Sigmoid colon (tissue), 7 donors: ENCODE results near the gene RAI14. TPM values are rescaled to one million over a fixed set of nuclear protein-coding genes. Genes with fewer than 3 reads are reported as not detected.
"Not testable (repeated sequence)": the region's sequence is repeated elsewhere in the genome, so short reads cannot be mapped to it uniquely, and the experiment has no call there.

ENCODE experiments used
- DNase-seq: peaks from one replicate; pipeline ENCODE4 v3.0.0-alpha.2; 2019
- H3K27ac ChIP-seq, 4 donors: fragments of 200-600 bp; sonication (generic); one replicate each; pipeline ENCODE4 v1.5.1; 2016 to 2019; ENCODE audit warnings: mild to moderate bottlenecking in 1 of 4
- H3K27me3 ChIP-seq, 3 donors: fragments of 200-600 bp; sonication (generic); one replicate each; pipeline ENCODE4 v1.5.1; 2019; ENCODE audit warnings: mild to moderate bottlenecking in 1 of 3
- H3K36me3 ChIP-seq, 4 donors: fragments of 200-600 bp; sonication (generic); one replicate each; pipeline ENCODE4 v1.5.1; 2016 to 2019
- H3K4me1 ChIP-seq, 4 donors: fragments of 200-600 bp; sonication (generic); one replicate each; pipeline ENCODE4 v1.5.1; 2017 to 2019
- H3K4me3 ChIP-seq, 4 donors: fragments of 200-600 bp; sonication (generic); one replicate each; pipeline ENCODE4 v1.5.1; 2017 to 2019; ENCODE audit warnings: mild to moderate bottlenecking in 2 of 4, moderate library complexity in 1 of 4
- H3K9me3 ChIP-seq, 4 donors: fragments of 200-600 bp in 3 of 4; sonication (generic) in 3 of 4; one replicate each; pipeline versions ENCODE4 v1.5.1 to v1.6.1; 2013 to 2019
- EP300 ChIP-seq, 4 donors: sonication (generic); formaldehyde crosslinking; IDR thresholded peaks; one replicate each; pipeline ENCODE4 v1.6.1; 2017; ENCODE audit warnings: antibody characterized with exemption in 4 of 4
- POLR2A ChIP-seq, 2 donors: fragments of 450-650 bp; IDR thresholded peaks; one replicate each; pipeline ENCODE4 v1.6.1; 2016; ENCODE audit warnings: antibody characterized with exemption in 2 of 2, mild to moderate bottlenecking in 2 of 2, moderate library complexity in 2 of 2
- POLR2AphosphoS5 ChIP-seq, 4 donors: sonication (generic); formaldehyde crosslinking; IDR thresholded peaks; one replicate each; pipeline ENCODE4 v1.6.1; 2017; ENCODE audit warnings: antibody characterized with exemption in 4 of 4
- WGBS, 2 donors: extraction: QIAGEN DNeasy Blood & Tissue Kit; methylation state at CpG; one replicate each; pipeline ENCODE4 v1.1.7; 2013; 5-methylcytosine and 5-hydroxymethylcytosine counted together
- intact Hi-C: fragments of 100-400 bp; cut with DNase I; formaldehyde crosslinking; loops from one replicate; pipeline ENCODE4 v1.15.1; 2023
- polyA plus RNA-seq, 3 donors: library from polyadenylated mRNA; stranded (reverse); fragments of 200-250 nt; gene quantifications; one replicate each; pipeline ENCODE4 v1.2.3, GENCODE V29; 2013
- total RNA-seq, 4 donors: library from RNA; depleted of rRNA; stranded (reverse); fragments of >200 nt; gene quantifications; one replicate each; pipeline ENCODE4 v1.1.0, GENCODE V29; 2016
- TF ChIP-seq, protein P1 (sequence below), 4 experiments: fragments of 450-650 bp in 3 of 4; fragments of 200-600 bp in 1 of 4; IDR thresholded peaks; one replicate each; pipeline ENCODE4 v1.5.1; 2016 to 2019; ENCODE audit warnings: antibody characterized with exemption in 4 of 4, mild to moderate bottlenecking in 3 of 4, moderate library complexity in 2 of 4
- donor health status: healthy with polysubstance abuse.
- donor health status: Bipolar disorder and iron deficiency.
- donor health status: healthy.

Gene RAI14
- total and polyA plus RNA-seq, 7 donors, result 6.7 to 89.5 (median 23.4) TPM

DNA sequence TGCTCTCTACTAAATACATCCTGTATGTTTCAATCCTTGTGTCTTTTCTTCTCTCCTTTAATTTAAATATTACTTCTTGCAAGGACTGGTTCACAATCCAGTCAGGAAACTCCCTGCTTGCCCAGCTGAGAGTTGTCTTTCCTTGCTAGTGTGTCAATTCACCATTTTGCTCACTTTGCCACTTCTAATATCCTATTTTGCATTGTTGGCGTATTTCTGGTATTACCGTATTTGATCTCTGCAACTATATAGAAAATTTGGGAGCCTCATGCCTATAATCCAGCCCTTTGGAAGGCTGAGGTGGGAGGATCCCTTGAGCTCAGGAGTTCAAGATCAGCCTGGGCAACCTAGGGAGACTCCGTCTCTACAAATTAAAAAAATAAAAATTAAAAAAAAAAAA lies 92.3 kb downstream of the RAI14 start:
- TF ChIP-seq EP300 (IDR thresholded peaks at IDR 0.05) (no peak), POLR2AphosphoS5 (IDR thresholded peaks at IDR 0.05) (no peak)
- TF ChIP-seq, protein P1, sequence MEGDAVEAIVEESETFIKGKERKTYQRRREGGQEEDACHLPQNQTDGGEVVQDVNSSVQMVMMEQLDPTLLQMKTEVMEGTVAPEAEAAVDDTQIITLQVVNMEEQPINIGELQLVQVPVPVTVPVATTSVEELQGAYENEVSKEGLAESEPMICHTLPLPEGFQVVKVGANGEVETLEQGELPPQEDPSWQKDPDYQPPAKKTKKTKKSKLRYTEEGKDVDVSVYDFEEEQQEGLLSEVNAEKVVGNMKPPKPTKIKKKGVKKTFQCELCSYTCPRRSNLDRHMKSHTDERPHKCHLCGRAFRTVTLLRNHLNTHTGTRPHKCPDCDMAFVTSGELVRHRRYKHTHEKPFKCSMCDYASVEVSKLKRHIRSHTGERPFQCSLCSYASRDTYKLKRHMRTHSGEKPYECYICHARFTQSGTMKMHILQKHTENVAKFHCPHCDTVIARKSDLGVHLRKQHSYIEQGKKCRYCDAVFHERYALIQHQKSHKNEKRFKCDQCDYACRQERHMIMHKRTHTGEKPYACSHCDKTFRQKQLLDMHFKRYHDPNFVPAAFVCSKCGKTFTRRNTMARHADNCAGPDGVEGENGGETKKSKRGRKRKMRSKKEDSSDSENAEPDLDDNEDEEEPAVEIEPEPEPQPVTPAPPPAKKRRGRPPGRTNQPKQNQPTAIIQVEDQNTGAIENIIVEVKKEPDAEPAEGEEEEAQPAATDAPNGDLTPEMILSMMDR (IDR thresholded peaks at IDR 0.05), result no peak
- intact Hi-C loops, result no loop called here
- H3K4me1 ChIP-seq, result peaks cover 0 to 16% (median 5%) of the 10 kb centered on the region in 4 donors
- H3K4me3 ChIP-seq, result no peak overlapping the region
- H3K9me3 ChIP-seq, result no peaks in the 10 kb centered on the region
- WGBS, 2 donors, result 96 to 97% methylated on average over 3 of the region's 3 CpGs
- no peak overlapping the region for H3K27ac ChIP-seq
- no peak for DNase-seq
- H3K27me3 ChIP-seq, result no peaks in the 10 kb centered on the region
- H3K36me3 ChIP-seq, result no peaks in the 10 kb centered on the region

DNA sequence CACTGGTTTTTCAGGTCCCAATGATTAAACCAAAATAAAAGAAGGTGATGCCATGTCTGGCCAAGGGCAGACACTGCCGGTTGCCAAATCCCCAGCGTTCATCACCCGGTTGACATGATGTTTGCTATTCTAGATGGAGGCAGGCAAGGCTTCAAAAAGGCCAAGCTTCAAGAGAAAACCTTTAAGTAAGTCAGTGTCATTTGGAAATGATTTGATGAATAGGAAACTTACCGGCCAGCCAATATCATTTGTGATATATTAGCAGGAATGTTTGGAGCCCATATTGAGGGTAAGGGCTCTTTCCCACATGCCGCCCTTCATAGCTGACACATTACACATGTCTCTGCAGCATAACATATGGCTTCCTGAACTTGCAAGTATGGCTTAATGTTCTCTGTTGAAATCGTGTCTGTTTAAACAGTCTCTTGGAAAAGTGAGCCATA lies 93.3 kb downstream of the RAI14 start:
- Histone ChIP-seq H3K27ac (no peak overlapping the region), H3K27me3 (no peaks in the 10 kb centered on the region), H3K4me3 (no peak overlapping the region), H3K4me1 (peaks cover 0 to 8% (median 0%) of the 10 kb centered on the region in 4 donors), H3K36me3 (no peaks in the 10 kb centered on the region), H3K9me3 (no peaks in the 10 kb centered on the region)
- intact Hi-C loops, result no loop called here
- WGBS, 2 donors, result 77 to 83% methylated on average over 6 of the region's 6 CpGs
- no peak for DNase-seq
- TF ChIP-seq POLR2AphosphoS5 (IDR thresholded peaks at IDR 0.05) (no peak), POLR2A (IDR thresholded peaks at IDR 0.05) (no peak)

DNA sequence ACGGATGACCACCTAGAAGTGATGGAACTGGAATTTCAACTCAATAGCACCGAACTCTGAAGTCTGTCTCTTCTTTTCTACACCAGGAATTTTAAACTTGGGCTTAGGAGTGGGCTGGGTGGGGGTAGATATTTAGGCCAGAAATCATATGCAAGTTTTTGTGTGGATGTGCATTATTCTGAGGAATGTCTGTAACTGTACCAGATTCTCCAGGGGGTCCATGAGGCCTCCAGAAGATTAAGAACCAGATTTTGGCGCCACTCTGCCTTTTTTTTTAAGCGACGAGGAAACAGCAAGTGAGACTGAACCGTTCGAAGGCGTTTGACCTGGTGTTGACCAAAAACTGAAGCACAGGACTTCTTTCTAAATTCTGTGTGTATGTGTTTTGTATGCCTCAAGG lies 94.1 kb downstream of the RAI14 start:
- H3K27ac ChIP-seq, result no peak overlapping the region
- no peak overlapping the region for H3K4me3 ChIP-seq
- no peak for DNase-seq
- peaks cover 0 to 8% (median 0%) of the 10 kb centered on the region in 4 donors for H3K4me1 ChIP-seq
- no peaks in the 10 kb centered on the region for H3K27me3 ChIP-seq
- H3K36me3 ChIP-seq, result no peaks in the 10 kb centered on the region
- H3K9me3 ChIP-seq, result no peaks in the 10 kb centered on the region
- TF ChIP-seq EP300 (IDR thresholded peaks at IDR 0.05), result no peak
- TF ChIP-seq, protein P1 (IDR thresholded peaks at IDR 0.05), result no peak
- no peak for TF ChIP-seq POLR2AphosphoS5 (IDR thresholded peaks at IDR 0.05)
- no peak for TF ChIP-seq POLR2A (IDR thresholded peaks at IDR 0.05)
- 86 to 93% methylated on average over 8 of the region's 8 CpGs for WGBS, 2 donors
- intact Hi-C loops, result no loop called here

DNA sequence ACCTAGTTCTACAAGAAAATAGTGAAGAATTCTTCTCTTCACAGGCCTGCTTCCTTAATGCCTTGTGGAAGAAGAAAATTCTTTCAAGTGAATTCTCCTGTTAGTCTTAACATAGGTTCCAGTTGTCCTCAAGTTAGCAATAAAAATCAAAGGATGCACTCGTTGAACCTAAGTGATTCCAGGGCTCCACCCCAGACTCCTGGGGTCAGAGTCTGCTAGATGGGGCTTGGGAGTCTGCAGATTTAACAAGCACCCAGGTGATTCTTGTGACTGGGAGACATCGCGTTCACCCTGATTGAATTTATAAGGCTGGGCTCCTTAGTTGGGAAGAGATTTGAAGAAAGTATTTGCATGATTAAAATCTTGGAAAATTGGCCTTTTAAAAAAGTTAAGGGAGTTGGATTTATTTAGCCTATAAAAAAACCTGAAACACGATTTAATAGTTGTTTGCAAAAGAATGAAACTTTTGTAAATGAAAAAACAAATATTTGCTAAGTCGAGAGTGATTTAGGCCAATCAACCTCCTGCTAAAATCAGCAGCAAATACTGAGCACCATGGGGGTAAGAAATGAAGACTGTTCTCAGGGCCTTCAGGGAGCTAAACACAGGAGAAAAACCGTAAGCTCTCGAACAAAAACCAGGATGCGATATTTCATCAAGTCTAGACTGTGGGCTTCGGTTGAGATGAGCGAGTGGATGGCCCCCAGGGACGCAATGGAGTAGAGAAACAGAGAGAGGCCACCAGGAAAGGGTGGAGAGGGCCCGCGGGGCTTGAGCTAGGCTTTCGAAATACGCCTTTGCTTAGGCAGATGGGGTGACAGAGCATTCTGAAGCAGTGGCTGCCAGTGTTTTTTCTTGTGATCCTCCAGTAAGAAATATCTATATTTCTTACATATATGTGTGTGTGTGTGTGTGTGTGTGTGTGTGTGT lies 95.9 kb downstream of the RAI14 start:
- DNase-seq, result no peak
- intact Hi-C loops, result no loop called here
- no peaks in the 10 kb centered on the region for H3K36me3 ChIP-seq
- H3K27me3 ChIP-seq, result no peaks in the 10 kb centered on the region
- H3K4me1 ChIP-seq, result peaks cover 0 to 10% (median 8%) of the 10 kb centered on the region in 4 donors
- no peak overlapping the region for H3K4me3 ChIP-seq
- WGBS, 2 donors, result 62 to 78% methylated on average over 15 of the region's 15 CpGs
- H3K27ac ChIP-seq, result no peak overlapping the region
- no peaks in the 10 kb centered on the region for H3K9me3 ChIP-seq
- TF ChIP-seq POLR2AphosphoS5 (IDR thresholded peaks at IDR 0.05) (no peak), EP300 (IDR thresholded peaks at IDR 0.05) (no peak), POLR2A (IDR thresholded peaks at IDR 0.05) (no peak)
- TF ChIP-seq, protein P1 (IDR thresholded peaks at IDR 0.05), result no peak

DNA sequence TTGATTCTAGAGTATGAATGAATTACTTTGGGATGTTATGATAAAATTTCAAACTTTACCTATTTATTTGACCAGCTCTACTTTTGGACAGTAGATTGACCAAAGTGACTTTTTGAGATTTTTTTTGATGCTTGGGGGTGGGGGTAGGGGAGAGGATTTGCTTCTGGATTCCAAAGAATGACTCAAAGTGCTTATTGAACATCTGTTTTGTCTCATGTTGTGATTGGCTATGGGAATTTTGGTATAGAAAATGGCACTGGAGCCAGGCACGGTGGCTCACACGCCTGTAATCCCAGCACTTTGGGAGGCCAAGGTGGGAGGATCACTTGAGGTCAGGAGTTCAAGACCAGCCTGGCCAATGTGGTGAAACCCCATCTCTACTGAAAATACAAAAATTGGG lies 97.1 kb downstream of the RAI14 start:
- DNase-seq, intact Hi-C loops, H3K27me3 ChIP-seq, H3K36me3 ChIP-seq, H3K9me3 ChIP-seq, H3K4me3 ChIP-seq, H3K27ac ChIP-seq: not testable (repeated sequence)
- 92 to 94% methylated on average over 2 of the region's 2 CpGs for WGBS, 2 donors
- peaks cover 0 to 13% (median 8%) of the 10 kb centered on the region in 4 donors for H3K4me1 ChIP-seq
